MG63 (cell line): ENCODE results near the gene KANK4. TPM values are rescaled to one million over a fixed set of nuclear protein-coding genes. Genes with fewer than 3 reads are reported as not detected.

Source experiments
- total RNA-seq: library from RNA; depleted of rRNA; stranded (reverse); fragments of >200 nt; shearing (Covaris generic); gene quantifications from 2 replicates; pipeline ENCODE4 v1.2.3, GENCODE V29; 2014; ENCODE audit warnings: low replicate concordance; rRNA removed

KANK4 gene
- total RNA-seq, 1 experiment from 2014 or later: not detected

Other genes with a start within 250 kb of the KANK4 start
- not detected in 2 replicates for gene L1TD1, start 124.6 kb downstream of the KANK4 start, total RNA-seq
- gene USP1, start 117.6 kb upstream of the KANK4 start, total RNA-seq: 39.8 and 71.3 TPM in 2 replicates